Measurements from ENCODE around the gene ATMIN. TPM values are rescaled to one million over a fixed set of nuclear protein-coding genes. Genes with fewer than 3 reads are reported as not detected.

ATMIN gene
- total and polyA plus RNA-seq, 2 donors (not counting 1 experiment from before 2014, with no cell fraction given), result 43.8 to 52.8 TPM

GRCh38 chr16:81088836-81089235, 53.2 kb downstream of the ATMIN start:
- Histone ChIP-seq H3K9me3 (ENCODE audit: control insufficient read depth, insufficient read depth, low read depth, low read length) (no peaks in the 10 kb centered on the region), H3K4me3 (replicated peaks in 1 of 4; ENCODE audit: control extremely low read depth in 1 of 4, insufficient read depth in 1 of 4, low read depth in 3 of 4, low read length in 4 of 4) (no peak overlapping the region), H3K27ac (ENCODE audit: insufficient read depth, low read length) (no peak overlapping the region), H3K9ac (ENCODE audit: insufficient read depth, low read length) (no peak overlapping the region), H3K4me2 (ENCODE audit: extremely low read depth, insufficient read depth, low read length) (no peak overlapping the region), H3K4me1 (ENCODE audit: control insufficient read depth, extremely low read depth, insufficient read depth, low read length) (no peaks in the 10 kb centered on the region), H4K20me1 (ENCODE audit: control insufficient read depth, extremely low read depth, insufficient read depth, low read length) (no peaks in the 10 kb centered on the region), H3K27me3 (ENCODE audit: control insufficient read depth, insufficient read depth, low read length) (no peaks in the 10 kb centered on the region), H3K36me3 (ENCODE audit: control insufficient read depth, insufficient read depth, low read length) (no peaks in the 10 kb centered on the region), H2AFZ (ENCODE audit: low read length) (no peak overlapping the region), H3K79me2 (ENCODE audit: control insufficient read depth, insufficient read depth, low read length) (no peaks in the 10 kb centered on the region)
- TF ChIP-seq CTCF (conservative IDR thresholded peaks at IDR 0.05 in 1 of 2, IDR thresholded peaks at IDR 0.05 in 1 of 2; ENCODE audit: low read depth in 1 of 2, low read length in 2 of 2) (no peak), EZH2 (IDR thresholded peaks at IDR 0.05; ENCODE audit: low read length, missing control alignments) (no peak)
- no peak for DNase-seq (ENCODE audit: low read depth in 2 of 2)

- peak; percentile 30 to 64 for DNase-seq (ENCODE audit: low read depth in 2 of 2)
- TF ChIP-seq CTCF (conservative IDR thresholded peaks at IDR 0.05 in 1 of 2, IDR thresholded peaks at IDR 0.05 in 1 of 2; ENCODE audit: low read depth in 1 of 2, low read length in 2 of 2) (no peak), EZH2 (IDR thresholded peaks at IDR 0.05; ENCODE audit: low read length, missing control alignments) (no peak)
- Histone ChIP-seq H4K20me1 (ENCODE audit: control insufficient read depth, extremely low read depth, insufficient read depth, low read length) (no peaks in the 10 kb centered on the region), H3K4me3 (replicated peaks in 1 of 4; ENCODE audit: control extremely low read depth in 1 of 4, insufficient read depth in 1 of 4, low read depth in 3 of 4, low read length in 4 of 4) (peak overlapping the region; percentile 23 to 83 (median 66)), H3K36me3 (ENCODE audit: control insufficient read depth, insufficient read depth, low read length) (no peaks in the 10 kb centered on the region), H3K9me3 (ENCODE audit: control insufficient read depth, insufficient read depth, low read depth, low read length) (no peaks in the 10 kb centered on the region), H3K27me3 (ENCODE audit: control insufficient read depth, insufficient read depth, low read length) (no peaks in the 10 kb centered on the region), H2AFZ (ENCODE audit: low read length) (no peak overlapping the region), H3K9ac (ENCODE audit: insufficient read depth, low read length) (no peak overlapping the region), H3K4me1 (ENCODE audit: control insufficient read depth, extremely low read depth, insufficient read depth, low read length) (no peaks in the 10 kb centered on the region), H3K4me2 (ENCODE audit: extremely low read depth, insufficient read depth, low read length) (peak overlapping the region; percentile 55), H3K27ac (ENCODE audit: insufficient read depth, low read length) (no peak overlapping the region), H3K79me2 (ENCODE audit: control insufficient read depth, insufficient read depth, low read length) (peaks cover 4% of the 10 kb centered on the region)
Observed at GRCh38 chr16:81094771-81095251, 59.2 kb downstream of the ATMIN start.

GRCh38 chr16:81095653-81095952, 60.0 kb downstream of the ATMIN start:
- Histone ChIP-seq H3K4me1 (ENCODE audit: control insufficient read depth, extremely low read depth, insufficient read depth, low read length) (no peaks in the 10 kb centered on the region), H3K4me2 (ENCODE audit: extremely low read depth, insufficient read depth, low read length) (peak overlapping the region; percentile 89), H4K20me1 (ENCODE audit: control insufficient read depth, extremely low read depth, insufficient read depth, low read length) (no peaks in the 10 kb centered on the region), H3K79me2 (ENCODE audit: control insufficient read depth, insufficient read depth, low read length) (peaks cover 4% of the 10 kb centered on the region), H3K36me3 (ENCODE audit: control insufficient read depth, insufficient read depth, low read length) (no peaks in the 10 kb centered on the region), H3K27ac (ENCODE audit: insufficient read depth, low read length) (peak overlapping the region; percentile 37), H3K4me3 (replicated peaks in 1 of 4; ENCODE audit: control extremely low read depth in 1 of 4, insufficient read depth in 1 of 4, low read depth in 3 of 4, low read length in 4 of 4) (peak overlapping the region; percentile 62 to 83 (median 70)), H3K27me3 (ENCODE audit: control insufficient read depth, insufficient read depth, low read length) (no peaks in the 10 kb centered on the region), H2AFZ (ENCODE audit: low read length) (peak overlapping the region; percentile 64), H3K9me3 (ENCODE audit: control insufficient read depth, insufficient read depth, low read depth, low read length) (no peaks in the 10 kb centered on the region), H3K9ac (ENCODE audit: insufficient read depth, low read length) (peak overlapping the region; percentile 54)
- no peak for TF ChIP-seq CTCF (conservative IDR thresholded peaks at IDR 0.05 in 1 of 2, IDR thresholded peaks at IDR 0.05 in 1 of 2; ENCODE audit: low read depth in 1 of 2, low read length in 2 of 2)
- no peak for TF ChIP-seq EZH2 (IDR thresholded peaks at IDR 0.05; ENCODE audit: low read length, missing control alignments)
- DNase-seq (ENCODE audit: low read depth in 2 of 2), result peak in 1 of 2 donors; percentile 3
